Gastrocnemius medialis (tissue), 4 donors: ENCODE results near the gene PPP1R9B. TPM values are rescaled to one million over a fixed set of nuclear protein-coding genes. Genes with fewer than 3 reads are reported as not detected.
A peak's percentile ranks its signal among the peaks of the same experiment; 100 is the strongest.

Experiments used
- ATAC-seq, 2 donors: fragments of 150-250 bp; one replicate each; pipeline ENCODE4 v1.9.1; 2016
- DNase-seq, 2 donors: peaks; one replicate each; pipeline ENCODE4 v3.0.0-alpha.2; 2019
- H3K27ac ChIP-seq, 4 donors: fragments of 200-600 bp; sonication (generic); 1 replicate in 1 of 4; 2 replicates in 3 of 4; pipeline ENCODE4 v1.5.1; 2016 to 2018; ENCODE audit warnings: mild to moderate bottlenecking in 2 of 4, moderate library complexity in 1 of 4
- H3K27me3 ChIP-seq, 3 donors: fragments of 200-600 bp; sonication (generic) in 2 of 3; 1 replicate in 1 of 3; 2 replicates in 2 of 3; pipeline versions ENCODE4 v1.5.1 to v1.6.0; 2016 to 2019; ENCODE audit warnings: mild to moderate bottlenecking in 1 of 3, moderate library complexity in 1 of 3
- H3K36me3 ChIP-seq, 2 donors: fragments of 200-600 bp; sonication (generic) in 1 of 2; one replicate each; pipeline ENCODE4 v1.5.1; 2017 to 2018
- H3K4me1 ChIP-seq, 2 donors: fragments of 200-600 bp; sonication (generic) in 1 of 2; one replicate each; pipeline ENCODE4 v1.5.1; 2016 to 2017; ENCODE audit warnings: mild to moderate bottlenecking in 2 of 2
- H3K4me3 ChIP-seq, 4 donors: fragments of 200-600 bp; sonication (generic) in 3 of 4; 1 replicate in 1 of 4; 2 replicates in 3 of 4; pipeline ENCODE4 v1.5.1; 2016 to 2019; ENCODE audit warnings: mild to moderate bottlenecking in 2 of 4
- H3K9me3 ChIP-seq, 3 donors: fragments of 200-600 bp; sonication (generic) in 2 of 3; 1 replicate in 1 of 3; 2 replicates in 2 of 3; pipeline ENCODE4 v1.5.1; 2016 to 2019
- POLR2A ChIP-seq, 2 donors: fragments of 450-650 bp; IDR thresholded peaks; one replicate each; pipeline ENCODE4 v1.6.1; 2017; ENCODE audit warnings: antibody characterized with exemption in 2 of 2, mild to moderate bottlenecking in 2 of 2, moderate library complexity in 2 of 2
- in situ Hi-C, 4 donors: fragments of 200-750 bp; cut with MboI; loops; one replicate each; pipeline versions ENCODE4 v1.15.0 to v1.8.0; 2017; ENCODE audit warnings: low sequenced_read_pairs in 4 of 4
- intact Hi-C: fragments of 100-400 bp; cut with DNase I; formaldehyde crosslinking; loops from one replicate; pipeline ENCODE4 v1.15.1; 2023; ENCODE audit warnings: low total_unique reads
- total RNA-seq, 4 donors: library from RNA; depleted of rRNA; stranded (reverse); fragments of >200 nt; gene quantifications; one replicate each; pipeline versions ENCODE4 v1.1.0 to v1.2.3, GENCODE V29; 2016
- TF ChIP-seq, protein P1 (sequence below), 5 experiments: fragments of 450-650 bp in 3 of 5; fragments of 200-600 bp in 2 of 5; sonication (generic) in 2 of 5; IDR thresholded peaks in 4 of 5; conservative IDR thresholded peaks in 1 of 5; 1 replicate in 4 of 5; 2 replicates in 1 of 5; pipeline ENCODE4 v1.5.1; 2016 to 2019; ENCODE audit warnings: antibody characterized with exemption in 5 of 5, mild to moderate bottlenecking in 3 of 5, moderate library complexity in 3 of 5

Gene PPP1R9B
- total RNA-seq, 4 donors from 2014 or later = 4.7 to 18.8 (median 11.0) TPM

DNA sequence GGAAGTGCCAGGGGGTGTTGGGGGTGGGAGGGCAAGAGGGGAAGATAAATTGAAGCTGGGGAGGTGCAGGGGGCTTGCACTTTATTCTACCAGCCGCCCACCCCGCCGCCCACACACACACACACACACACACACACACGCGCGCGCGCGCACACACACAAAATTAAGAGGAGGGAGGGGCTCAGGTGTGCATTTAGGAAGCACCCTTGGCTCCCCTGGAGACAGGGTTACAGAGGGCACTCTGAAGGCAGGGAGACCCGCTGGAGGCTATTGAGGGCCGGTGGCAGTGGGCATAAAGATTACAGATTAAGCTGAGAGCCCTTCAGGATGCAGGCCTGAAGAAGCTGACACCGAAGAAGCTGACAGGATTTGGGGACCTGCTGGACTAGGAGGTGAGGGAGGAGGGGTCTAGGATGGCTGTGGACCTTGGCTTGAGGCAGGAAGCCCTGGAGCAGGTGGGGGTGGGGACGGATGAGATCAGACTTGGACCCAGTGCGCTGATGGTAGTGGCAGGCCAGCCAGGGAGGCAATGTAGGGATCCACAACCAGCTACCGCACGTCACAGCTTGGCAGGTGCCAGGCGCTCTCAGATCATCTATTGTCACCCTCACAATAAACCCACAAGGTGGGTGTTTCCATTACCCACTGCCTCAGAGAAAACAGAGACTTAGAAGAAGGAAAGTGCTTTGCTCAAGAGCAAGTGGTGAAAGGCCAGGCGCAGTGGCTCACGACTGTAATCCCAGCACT, 19.7 kb downstream of the PPP1R9B start:
- no peak for DNase-seq
- Histone ChIP-seq H3K27me3 (peaks cover 0 to 4% (median 0%) of the 10 kb centered on the region in 3 donors), H3K4me1 (peaks cover 35 to 47% of the 10 kb centered on the region in 2 donors), H3K9me3 (no peaks in the 10 kb centered on the region), H3K36me3 (peaks cover 0 to 6% of the 10 kb centered on the region in 2 donors), H3K27ac (peak overlapping the region; percentile 53 to 95 (median 92)), H3K4me3 (peak overlapping the region; percentile 52 to 64 (median 54))
- in situ Hi-C loops (no loop called here), intact Hi-C loops (loop anchor here (5.0 kb wide), 1 partner anchor 37 kb away; the partner anchor contains the start of gene SGCA)
- ATAC-seq = no peak
- TF ChIP-seq POLR2A (IDR thresholded peaks at IDR 0.05) = no peak
- TF ChIP-seq, protein P1, sequence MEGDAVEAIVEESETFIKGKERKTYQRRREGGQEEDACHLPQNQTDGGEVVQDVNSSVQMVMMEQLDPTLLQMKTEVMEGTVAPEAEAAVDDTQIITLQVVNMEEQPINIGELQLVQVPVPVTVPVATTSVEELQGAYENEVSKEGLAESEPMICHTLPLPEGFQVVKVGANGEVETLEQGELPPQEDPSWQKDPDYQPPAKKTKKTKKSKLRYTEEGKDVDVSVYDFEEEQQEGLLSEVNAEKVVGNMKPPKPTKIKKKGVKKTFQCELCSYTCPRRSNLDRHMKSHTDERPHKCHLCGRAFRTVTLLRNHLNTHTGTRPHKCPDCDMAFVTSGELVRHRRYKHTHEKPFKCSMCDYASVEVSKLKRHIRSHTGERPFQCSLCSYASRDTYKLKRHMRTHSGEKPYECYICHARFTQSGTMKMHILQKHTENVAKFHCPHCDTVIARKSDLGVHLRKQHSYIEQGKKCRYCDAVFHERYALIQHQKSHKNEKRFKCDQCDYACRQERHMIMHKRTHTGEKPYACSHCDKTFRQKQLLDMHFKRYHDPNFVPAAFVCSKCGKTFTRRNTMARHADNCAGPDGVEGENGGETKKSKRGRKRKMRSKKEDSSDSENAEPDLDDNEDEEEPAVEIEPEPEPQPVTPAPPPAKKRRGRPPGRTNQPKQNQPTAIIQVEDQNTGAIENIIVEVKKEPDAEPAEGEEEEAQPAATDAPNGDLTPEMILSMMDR (IDR thresholded peaks at IDR 0.05 in 4 of 5, conservative IDR thresholded peaks at IDR 0.05 in 1 of 5) = no peak

DNA sequence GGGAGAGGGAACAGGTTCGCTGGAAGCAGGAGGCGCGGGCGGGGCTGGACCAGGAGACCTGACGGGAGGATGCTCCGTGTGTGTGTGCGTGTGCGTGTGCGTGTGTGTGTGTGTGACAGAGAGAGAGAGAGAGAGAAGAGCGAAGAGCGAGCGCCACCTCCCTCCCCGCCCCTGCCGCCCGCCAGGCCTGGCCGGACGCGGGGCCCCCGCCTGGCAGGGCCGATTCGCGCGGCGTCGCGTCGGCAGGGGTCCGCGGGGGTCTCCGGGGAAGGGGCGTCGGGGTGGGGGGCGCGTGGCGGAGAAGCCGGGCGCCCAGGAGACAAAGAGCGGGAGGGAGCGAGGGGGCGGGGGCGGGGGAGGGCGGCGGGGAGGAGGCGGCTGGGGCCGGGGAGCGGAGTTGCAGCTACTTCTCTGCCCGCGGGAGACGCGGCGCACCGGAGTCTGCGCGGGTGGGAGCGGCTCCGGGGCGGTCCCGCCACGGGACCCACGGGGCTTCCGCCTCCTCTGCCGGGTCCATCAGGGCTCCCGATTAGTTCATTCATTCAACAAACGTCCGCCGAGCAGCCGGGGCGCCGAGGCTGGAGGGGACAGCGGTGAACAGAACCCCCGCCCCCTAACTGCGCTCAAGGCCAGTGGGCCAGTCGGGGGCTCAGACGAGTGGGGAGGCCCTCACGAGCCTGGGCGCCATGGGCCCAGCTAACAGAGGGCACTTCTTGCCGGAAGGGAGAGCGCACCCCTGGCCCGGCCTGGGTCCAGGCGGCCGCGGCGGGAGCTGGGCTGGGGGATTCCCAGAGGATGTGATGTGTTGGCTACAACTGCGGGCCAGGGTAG, 20.5 kb downstream of the PPP1R9B start, which contains the start of gene SAMD14:
Gene SAMD14, minus strand, starts transcription at position 433 of the 831 bp plus-strand sequence. CDS start 5,201 bp downstream, outside the sequence.
- H3K27ac ChIP-seq = peak within 1 kb of the TSS; percentile 53 to 95 (median 92)
- in situ Hi-C loops (no loop called here), intact Hi-C loops (loop anchor here (5.0 kb wide), 1 partner anchor 37 kb away; the partner anchor contains the start of gene SGCA)
- H3K27me3 ChIP-seq = peaks cover 0 to 4% (median 0%) of the 10 kb centered on the region in 3 donors
- H3K9me3 ChIP-seq = no peaks in the 10 kb centered on the region
- peak within 1 kb of the TSS; percentile 52 to 64 (median 54) for H3K4me3 ChIP-seq
- H3K36me3 ChIP-seq = no peaks in the 10 kb centered on the region
- DNase-seq (no peak), ATAC-seq (no peak)
- peaks cover 30 to 46% of the 10 kb centered on the region in 2 donors for H3K4me1 ChIP-seq
- TF ChIP-seq POLR2A (IDR thresholded peaks at IDR 0.05) = no peak
- TF ChIP-seq, protein P1 (IDR thresholded peaks at IDR 0.05 in 4 of 5, conservative IDR thresholded peaks at IDR 0.05 in 1 of 5) = no peak

DNA sequence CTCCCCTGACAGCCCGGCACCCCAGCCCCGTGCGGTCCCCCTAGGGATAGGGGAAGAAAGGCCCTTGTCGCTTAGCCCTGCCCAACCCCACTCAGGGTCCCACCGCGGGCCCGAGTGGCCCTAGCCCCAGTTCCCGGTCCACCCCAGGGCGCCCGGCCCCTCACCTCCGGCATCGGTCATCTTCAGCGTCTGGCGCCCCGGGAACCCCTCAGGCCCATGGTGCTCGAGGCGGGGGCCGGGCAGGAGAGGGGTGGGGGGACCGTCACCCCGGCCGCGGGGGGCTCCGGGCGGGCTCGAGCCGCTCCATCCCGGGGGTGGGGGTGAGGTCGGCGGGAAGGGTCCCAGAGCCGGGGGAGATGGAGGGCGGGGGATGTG, 21.1 kb downstream of the PPP1R9B start:
- H3K27me3 ChIP-seq = peaks cover 0 to 4% (median 0%) of the 10 kb centered on the region in 3 donors
- in situ Hi-C loops = no loop called here
- DNase-seq (no peak), ATAC-seq (no peak)
- intact Hi-C loops = no loop called here
- H3K27ac ChIP-seq = no peak overlapping the region
- H3K36me3 ChIP-seq = no peaks in the 10 kb centered on the region
- TF ChIP-seq, protein P1 (IDR thresholded peaks at IDR 0.05 in 4 of 5, conservative IDR thresholded peaks at IDR 0.05 in 1 of 5) = no peak
- no peak for TF ChIP-seq POLR2A (IDR thresholded peaks at IDR 0.05)
- no peaks in the 10 kb centered on the region for H3K9me3 ChIP-seq
- peaks cover 27 to 40% of the 10 kb centered on the region in 2 donors for H3K4me1 ChIP-seq
- H3K4me3 ChIP-seq = peak overlapping the region; percentile 52 to 64 (median 54)

DNA sequence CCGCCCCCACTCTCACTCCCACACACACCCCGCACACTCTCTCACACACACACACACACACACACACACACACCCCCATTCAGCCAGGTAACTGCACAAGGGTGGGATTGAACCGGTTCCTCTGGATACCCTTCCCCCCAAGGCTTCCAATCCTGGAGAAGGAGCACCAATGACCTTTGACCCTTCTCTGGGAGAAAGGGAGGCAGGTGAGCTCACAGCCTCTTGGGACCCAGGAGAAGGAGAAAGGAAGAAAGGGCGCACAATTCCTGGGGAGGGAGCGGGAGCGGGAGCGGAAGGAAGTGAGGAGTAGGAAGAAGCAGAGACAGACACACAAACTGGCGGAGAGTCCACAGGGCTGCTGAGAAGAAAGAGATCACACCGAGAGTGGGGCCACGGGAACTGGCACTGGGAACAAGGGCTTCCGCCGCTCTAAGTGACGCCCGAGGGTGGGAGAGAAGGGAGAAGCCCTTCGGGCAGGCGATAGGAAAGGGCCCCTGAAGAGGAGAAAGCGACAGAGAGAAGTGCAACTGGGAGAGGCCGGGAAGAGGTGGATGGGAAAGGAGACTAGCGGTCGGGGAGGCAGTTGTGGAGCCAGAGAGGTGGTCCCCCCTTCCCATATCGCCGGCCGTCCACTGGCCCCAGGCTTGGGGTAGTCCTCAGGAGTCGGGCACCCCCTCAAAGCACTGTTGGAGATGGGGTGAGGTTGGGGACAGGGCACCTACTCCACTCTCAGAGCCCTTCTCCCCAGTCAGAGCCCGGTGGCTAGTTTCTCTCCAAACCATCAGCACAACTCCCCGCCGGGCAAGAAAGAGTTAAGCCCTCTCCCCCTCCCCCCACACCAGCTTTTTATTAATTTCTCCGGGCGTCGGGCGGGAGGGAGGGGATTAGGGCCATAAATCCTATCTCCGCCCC, 21.8 kb downstream of the PPP1R9B start:
- no peak for ATAC-seq
- Histone ChIP-seq H3K36me3 (no peaks in the 10 kb centered on the region), H3K4me3 (peak overlapping the region; percentile 52 to 64 (median 54)), H3K9me3 (no peaks in the 10 kb centered on the region), H3K27ac (no peak overlapping the region), H3K4me1 (peaks cover 22 to 36% of the 10 kb centered on the region in 2 donors), H3K27me3 (peaks cover 0 to 4% (median 0%) of the 10 kb centered on the region in 3 donors)
- DNase-seq = no peak
- intact Hi-C loops (no loop called here), in situ Hi-C loops (no loop called here)
- TF ChIP-seq POLR2A (IDR thresholded peaks at IDR 0.05) = no peak
- TF ChIP-seq, protein P1 (IDR thresholded peaks at IDR 0.05 in 4 of 5, conservative IDR thresholded peaks at IDR 0.05 in 1 of 5) = no peak
